ENCODE measurements around the gene GREB1L.

GREB1L gene
- long read RNA-seq, partial matches to known transcripts: 0 of 1 reads
- long read RNA-seq, other reads (novel, unspliced or antisense): 1 of 1 reads

DNA sequence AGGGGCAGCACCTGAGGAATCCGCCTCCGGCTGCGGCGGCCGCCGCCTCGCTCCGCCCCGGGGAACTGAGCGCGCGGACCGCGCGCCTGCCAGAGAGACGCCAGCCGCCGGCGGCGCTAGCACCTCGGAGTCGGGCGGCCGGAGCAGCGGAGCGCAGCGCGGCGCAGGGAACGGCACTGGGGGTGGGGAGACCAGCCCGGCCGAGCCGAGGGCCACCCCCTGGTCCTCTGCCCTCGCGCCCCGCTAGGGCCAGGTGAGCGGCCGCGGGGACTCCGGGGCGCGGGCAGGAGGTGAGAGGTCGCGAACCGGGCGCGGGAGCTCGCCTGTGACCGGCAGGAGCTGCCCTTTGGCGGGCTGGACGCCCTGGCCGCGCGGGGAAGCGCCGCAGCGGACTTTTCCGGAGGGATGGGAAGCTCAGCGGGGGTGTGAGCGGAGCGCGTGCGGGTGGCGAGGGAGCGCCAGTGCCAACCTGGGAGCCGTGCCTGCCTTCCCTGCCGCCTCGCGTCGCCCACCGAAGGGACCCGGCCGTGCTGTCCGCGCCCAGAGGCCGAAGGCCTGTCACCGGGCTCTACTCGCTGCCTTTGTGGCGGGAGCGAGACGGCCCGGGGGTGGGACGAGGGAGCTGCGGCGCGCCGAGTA is at the start of gene GREB1L:
GREB1L (plus strand) TSS at position 92 of the 639 bp plus-strand sequence. CDS start 141,287 bp downstream, outside the sequence.
- TF ChIP-seq, protein P1, sequence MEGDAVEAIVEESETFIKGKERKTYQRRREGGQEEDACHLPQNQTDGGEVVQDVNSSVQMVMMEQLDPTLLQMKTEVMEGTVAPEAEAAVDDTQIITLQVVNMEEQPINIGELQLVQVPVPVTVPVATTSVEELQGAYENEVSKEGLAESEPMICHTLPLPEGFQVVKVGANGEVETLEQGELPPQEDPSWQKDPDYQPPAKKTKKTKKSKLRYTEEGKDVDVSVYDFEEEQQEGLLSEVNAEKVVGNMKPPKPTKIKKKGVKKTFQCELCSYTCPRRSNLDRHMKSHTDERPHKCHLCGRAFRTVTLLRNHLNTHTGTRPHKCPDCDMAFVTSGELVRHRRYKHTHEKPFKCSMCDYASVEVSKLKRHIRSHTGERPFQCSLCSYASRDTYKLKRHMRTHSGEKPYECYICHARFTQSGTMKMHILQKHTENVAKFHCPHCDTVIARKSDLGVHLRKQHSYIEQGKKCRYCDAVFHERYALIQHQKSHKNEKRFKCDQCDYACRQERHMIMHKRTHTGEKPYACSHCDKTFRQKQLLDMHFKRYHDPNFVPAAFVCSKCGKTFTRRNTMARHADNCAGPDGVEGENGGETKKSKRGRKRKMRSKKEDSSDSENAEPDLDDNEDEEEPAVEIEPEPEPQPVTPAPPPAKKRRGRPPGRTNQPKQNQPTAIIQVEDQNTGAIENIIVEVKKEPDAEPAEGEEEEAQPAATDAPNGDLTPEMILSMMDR (IDR thresholded peaks at IDR 0.05; ENCODE audit: insufficient read depth, low read length): peak; percentile 9
- TF ChIP-seq SPI1 (IDR thresholded peaks at IDR 0.05; ENCODE audit: borderline replicate concordance, low read depth) (no peak), POLR2AphosphoS5 (IDR thresholded peaks at IDR 0.05; ENCODE audit: low read depth) (no peak), GABPA (IDR thresholded peaks at IDR 0.05; ENCODE audit: low read depth) (no peak)
- TF ChIP-seq, protein P2, sequence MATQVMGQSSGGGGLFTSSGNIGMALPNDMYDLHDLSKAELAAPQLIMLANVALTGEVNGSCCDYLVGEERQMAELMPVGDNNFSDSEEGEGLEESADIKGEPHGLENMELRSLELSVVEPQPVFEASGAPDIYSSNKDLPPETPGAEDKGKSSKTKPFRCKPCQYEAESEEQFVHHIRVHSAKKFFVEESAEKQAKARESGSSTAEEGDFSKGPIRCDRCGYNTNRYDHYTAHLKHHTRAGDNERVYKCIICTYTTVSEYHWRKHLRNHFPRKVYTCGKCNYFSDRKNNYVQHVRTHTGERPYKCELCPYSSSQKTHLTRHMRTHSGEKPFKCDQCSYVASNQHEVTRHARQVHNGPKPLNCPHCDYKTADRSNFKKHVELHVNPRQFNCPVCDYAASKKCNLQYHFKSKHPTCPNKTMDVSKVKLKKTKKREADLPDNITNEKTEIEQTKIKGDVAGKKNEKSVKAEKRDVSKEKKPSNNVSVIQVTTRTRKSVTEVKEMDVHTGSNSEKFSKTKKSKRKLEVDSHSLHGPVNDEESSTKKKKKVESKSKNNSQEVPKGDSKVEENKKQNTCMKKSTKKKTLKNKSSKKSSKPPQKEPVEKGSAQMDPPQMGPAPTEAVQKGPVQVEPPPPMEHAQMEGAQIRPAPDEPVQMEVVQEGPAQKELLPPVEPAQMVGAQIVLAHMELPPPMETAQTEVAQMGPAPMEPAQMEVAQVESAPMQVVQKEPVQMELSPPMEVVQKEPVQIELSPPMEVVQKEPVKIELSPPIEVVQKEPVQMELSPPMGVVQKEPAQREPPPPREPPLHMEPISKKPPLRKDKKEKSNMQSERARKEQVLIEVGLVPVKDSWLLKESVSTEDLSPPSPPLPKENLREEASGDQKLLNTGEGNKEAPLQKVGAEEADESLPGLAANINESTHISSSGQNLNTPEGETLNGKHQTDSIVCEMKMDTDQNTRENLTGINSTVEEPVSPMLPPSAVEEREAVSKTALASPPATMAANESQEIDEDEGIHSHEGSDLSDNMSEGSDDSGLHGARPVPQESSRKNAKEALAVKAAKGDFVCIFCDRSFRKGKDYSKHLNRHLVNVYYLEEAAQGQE (IDR thresholded peaks at IDR 0.05; ENCODE audit: insufficient replicate concordance, low read depth): no peak
- DNase-seq (ENCODE audit: low read depth in 1 of 2, low spot score in 1 of 2): peak in 1 of 2 experiments; percentile 41
- Histone ChIP-seq H3K4me3 (replicated peaks; ENCODE audit: insufficient read depth, low read length) (peak within 1 kb of the TSS; percentile 38), H3K27ac (replicated peaks) (no peak within 1 kb of the TSS), H3K27me3 (ENCODE audit: insufficient read depth, poor library complexity, severe bottlenecking) (peaks cover 57% of the 10 kb centered on the region)

DNA sequence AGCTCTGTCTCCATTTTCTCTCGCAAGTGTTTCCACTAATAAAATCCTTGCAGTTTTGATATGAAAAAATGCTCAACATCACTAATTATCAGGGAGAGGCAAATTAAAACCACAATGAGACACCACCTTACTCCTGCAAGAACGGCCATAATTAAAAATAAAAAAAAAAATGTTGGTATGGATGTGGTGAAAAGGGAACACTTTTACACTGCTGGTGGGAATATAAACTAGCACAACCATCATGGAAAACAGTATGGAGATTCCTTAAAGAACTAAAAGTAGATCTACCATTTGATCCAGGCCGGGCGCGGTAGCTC is 49.8 kb upstream of the GREB1L start:
- no peaks in the 10 kb centered on the region for H3K27me3 ChIP-seq (ENCODE audit: insufficient read depth, poor library complexity, severe bottlenecking)
- no peak for DNase-seq (ENCODE audit: low read depth in 1 of 2, low spot score in 1 of 2)
- no peak overlapping the region for H3K27ac ChIP-seq (replicated peaks)
- H3K4me3 ChIP-seq (replicated peaks; ENCODE audit: insufficient read depth, low read length): no peak overlapping the region
- TF ChIP-seq, protein P2 (IDR thresholded peaks at IDR 0.05; ENCODE audit: insufficient replicate concordance, low read depth): no peak
- TF ChIP-seq, protein P1 (IDR thresholded peaks at IDR 0.05; ENCODE audit: insufficient read depth, low read length): no peak
- TF ChIP-seq POLR2AphosphoS5 (IDR thresholded peaks at IDR 0.05; ENCODE audit: low read depth) (no peak), SPI1 (IDR thresholded peaks at IDR 0.05; ENCODE audit: borderline replicate concordance, low read depth) (no peak), GABPA (IDR thresholded peaks at IDR 0.05; ENCODE audit: low read depth) (no peak)

DNA sequence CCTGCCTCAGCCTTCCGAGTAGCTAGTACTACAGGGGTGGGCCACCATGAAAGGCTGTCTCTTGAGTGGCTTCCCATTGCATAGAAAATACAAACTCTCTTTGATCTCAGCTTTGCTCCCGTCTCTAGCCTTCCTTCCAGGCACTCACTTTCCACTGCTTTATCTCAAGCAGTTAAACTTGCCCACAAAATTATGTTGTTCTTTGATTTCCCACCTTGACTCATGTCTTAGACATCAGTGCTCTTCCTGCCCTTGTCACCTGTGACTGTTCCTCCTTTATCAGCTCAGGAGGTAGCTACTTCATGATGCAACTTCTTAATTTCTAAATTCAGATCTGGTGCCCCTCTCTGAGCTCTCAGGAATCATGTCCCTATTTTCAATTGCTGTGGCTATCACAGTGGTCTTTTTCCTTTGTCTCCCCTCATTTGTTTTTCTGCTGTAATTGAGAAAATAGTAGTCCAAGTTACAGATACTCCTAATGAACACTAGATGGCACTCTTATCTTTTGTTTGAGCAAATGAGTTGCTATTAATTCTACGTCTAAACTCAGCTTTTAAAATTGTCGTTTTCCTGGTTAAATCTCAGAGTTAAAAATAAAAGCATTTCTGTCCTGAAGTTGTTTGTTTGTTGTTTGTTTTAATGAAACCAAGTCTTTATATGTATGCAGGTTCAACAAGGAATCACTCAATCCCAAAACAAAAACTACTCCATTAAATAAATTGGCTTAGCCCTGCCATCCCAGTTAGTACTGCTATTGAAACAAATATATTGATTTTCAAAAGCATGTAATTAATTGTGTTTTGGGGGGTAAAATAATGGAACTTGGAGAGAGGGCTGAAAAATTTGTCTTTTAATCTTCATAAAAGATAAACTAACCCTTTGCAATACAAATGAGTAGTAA is 46.9 kb upstream of the GREB1L start:
- DNase-seq (ENCODE audit: low read depth in 1 of 2, low spot score in 1 of 2): peak in 1 of 2 experiments; percentile 7
- H3K27me3 ChIP-seq (ENCODE audit: insufficient read depth, poor library complexity, severe bottlenecking): peaks cover 13% of the 10 kb centered on the region
- H3K27ac ChIP-seq (replicated peaks): no peak overlapping the region
- H3K4me3 ChIP-seq (replicated peaks; ENCODE audit: insufficient read depth, low read length): no peak overlapping the region
- TF ChIP-seq, protein P1 (IDR thresholded peaks at IDR 0.05; ENCODE audit: insufficient read depth, low read length): peak; percentile 57
- no peak for TF ChIP-seq GABPA (IDR thresholded peaks at IDR 0.05; ENCODE audit: low read depth)

All from HL-60 (cell line).